Stomach (tissue), 9 donors: Measurements from ENCODE around the gene SOX11. TPM values are rescaled to one million over a fixed set of nuclear protein-coding genes. Genes with fewer than 3 reads are reported as not detected.

Experiments
- DNase-seq, 2 donors: peaks; one replicate each; pipeline versions ENCODE4 v3.0.0 to v3.0.0-alpha.2; 2013 to 2019
- H3K27ac ChIP-seq, 5 donors: fragments of 200-600 bp in 4 of 5; sonication (generic) in 4 of 5; one replicate each; pipeline ENCODE4 v1.5.1; 2013 to 2019; ENCODE audit warnings: mild to moderate bottlenecking in 1 of 5, moderate library complexity in 1 of 5
- H3K27me3 ChIP-seq, 3 donors: fragments of 200-600 bp; sonication (generic); one replicate each; pipeline ENCODE4 v1.5.1; 2017 to 2019; ENCODE audit warnings: mixed run types in 1 of 3
- H3K36me3 ChIP-seq, 4 donors: fragments of 200-600 bp; sonication (generic); 1 replicate in 3 of 4; 2 replicates in 1 of 4; pipeline ENCODE4 v1.5.1; 2016 to 2019
- H3K4me1 ChIP-seq, 4 donors: fragments of 200-600 bp; sonication (generic); one replicate each; pipeline ENCODE4 v1.5.1; 2016 to 2019
- H3K4me3 ChIP-seq, 4 donors: fragments of 200-600 bp; sonication (generic) in 3 of 4; one replicate each; pipeline ENCODE4 v1.5.1; 2016 to 2019; ENCODE audit warnings: mild to moderate bottlenecking in 1 of 4
- H3K9me3 ChIP-seq, 4 donors: fragments of 200-600 bp; sonication (generic); one replicate each; pipeline ENCODE4 v1.5.1; 2016 to 2019
- CTCF ChIP-seq, 7 experiments: fragments of 450-650 bp in 4 of 7; fragments of 200-600 bp in 3 of 7; sonication (generic) in 3 of 7; IDR thresholded peaks; one replicate each; pipeline ENCODE4 v1.5.1; 2016 to 2019; ENCODE audit warnings: antibody characterized with exemption in 7 of 7, control low read depth in 2 of 7, mild to moderate bottlenecking in 1 of 7
- EP300 ChIP-seq: sonication (generic); formaldehyde crosslinking; IDR thresholded peaks from one replicate; pipeline ENCODE4 v1.6.1; 2017; ENCODE audit warnings: antibody characterized with exemption
- POLR2A ChIP-seq, 4 donors: fragments of 450-650 bp; IDR thresholded peaks; one replicate each; pipeline ENCODE4 v1.6.1; 2016; ENCODE audit warnings: antibody characterized with exemption in 4 of 4, control low read depth in 2 of 4, mild to moderate bottlenecking in 1 of 4, moderate library complexity in 1 of 4
- POLR2AphosphoS5 ChIP-seq, 3 donors: sonication (generic); formaldehyde crosslinking; IDR thresholded peaks; one replicate each; pipeline ENCODE4 v1.6.1; 2016; ENCODE audit warnings: antibody characterized with exemption in 3 of 3
- WGBS, 5 donors: extraction: QIAGEN DNeasy Blood & Tissue Kit in 3 of 5; methylation state at CpG; one replicate each; pipeline versions ENCODE4 v1.1.5 to v1.1.7; 2013 to 2018; 5-methylcytosine and 5-hydroxymethylcytosine counted together
- intact Hi-C: fragments of 100-400 bp; cut with DNase I; formaldehyde crosslinking; loops from one replicate; pipeline ENCODE4 v1.15.1; 2023; ENCODE audit warnings: low total_unique reads
- polyA plus RNA-seq, 3 donors: library from polyadenylated mRNA; stranded (reverse); fragments of 200-250 nt; gene quantifications; one replicate each; pipeline ENCODE4 v1.2.3, GENCODE V29; 2013
- total RNA-seq, 5 donors: library from RNA; depleted of rRNA; stranded (reverse); fragments of >200 nt; gene quantifications; one replicate each; pipeline versions ENCODE4 v1.1.0 to v1.2.3, GENCODE V29; 2014 to 2016
- donor health status: healthy with polysubstance abuse.
- donor health status: Bipolar disorder and iron deficiency.
- donor health status: healthy.

Gene SOX11
- total and polyA plus RNA-seq, 8 donors, result 0.06 to 3.7 (median 0.11) TPM; not detected in 4

GRCh38 chr2:5710615-5711014 lies 18.4 kb downstream of the SOX11 start:
- Histone ChIP-seq H3K36me3 (no peaks in the 10 kb centered on the region), H3K27ac (no peak overlapping the region), H3K9me3 (no peaks in the 10 kb centered on the region), H3K4me3 (no peak overlapping the region), H3K4me1 (no peaks in the 10 kb centered on the region), H3K27me3 (peaks cover 0 to 4% (median 0%) of the 10 kb centered on the region in 3 donors)
- TF ChIP-seq POLR2AphosphoS5 (IDR thresholded peaks at IDR 0.05) (no peak), POLR2A (IDR thresholded peaks at IDR 0.05) (no peak), EP300 (no peak), CTCF (IDR thresholded peaks at IDR 0.05) (no peak)
- DNase-seq, result no peak
- intact Hi-C loops, result no loop called here
- 73 to 87% (median 77%) methylated on average over 6 of the region's 6 CpGs for WGBS, 5 donors

- no peak for TF ChIP-seq POLR2AphosphoS5 (IDR thresholded peaks at IDR 0.05)
- no peak for TF ChIP-seq EP300
- no peak for TF ChIP-seq CTCF (IDR thresholded peaks at IDR 0.05)
- TF ChIP-seq POLR2A (IDR thresholded peaks at IDR 0.05), result no peak
- intact Hi-C loops, result no loop called here
- WGBS, 5 donors, result 57 to 93% (median 77%) methylated on average over 1 to 2 of the region's 2 CpGs
Measured at GRCh38 chr2:5713101-5713500, 20.9 kb downstream of the SOX11 start.

GRCh38 chr2:5719629-5720334 lies 27.6 kb downstream of the SOX11 start:
- DNase-seq, result no peak
- peaks cover 0 to 9% (median 0%) of the 10 kb centered on the region in 3 donors for H3K27me3 ChIP-seq
- no peaks in the 10 kb centered on the region for H3K4me1 ChIP-seq
- intact Hi-C loops, result no loop called here
- no peaks in the 10 kb centered on the region for H3K36me3 ChIP-seq
- WGBS, 5 donors, result 71 to 88% (median 84%) methylated on average over 4 of the region's 4 CpGs
- no peak overlapping the region for H3K4me3 ChIP-seq
- H3K9me3 ChIP-seq, result peaks cover 0 to 6% (median 2%) of the 10 kb centered on the region in 4 donors
- TF ChIP-seq POLR2A (IDR thresholded peaks at IDR 0.05) (no peak), CTCF (IDR thresholded peaks at IDR 0.05) (no peak), EP300 (no peak), POLR2AphosphoS5 (IDR thresholded peaks at IDR 0.05) (no peak)
- no peak overlapping the region for H3K27ac ChIP-seq

More at GRCh38 chr2:5713101-5713500, 20.9 kb downstream of the SOX11 start:
- Histone ChIP-seq H3K36me3 (no peaks in the 10 kb centered on the region), H3K27ac (no peak overlapping the region), H3K27me3 (peaks cover 0 to 4% (median 0%) of the 10 kb centered on the region in 3 donors), H3K9me3 (no peaks in the 10 kb centered on the region), H3K4me1 (no peaks in the 10 kb centered on the region), H3K4me3 (no peak overlapping the region)
- no peak for DNase-seq

- DNase-seq, result no peak
- 40 to 55% (median 44%) methylated on average over 7 of the region's 7 CpGs for WGBS, 5 donors
- TF ChIP-seq CTCF (IDR thresholded peaks at IDR 0.05), result no peak
Measured at GRCh38 chr2:5720426-5720825, 28.2 kb downstream of the SOX11 start.

More at GRCh38 chr2:5720426-5720825, 28.2 kb downstream of the SOX11 start:
- H3K4me1 ChIP-seq, result peaks cover 0 to under 1% (median 0%) of the 10 kb centered on the region in 4 donors
- intact Hi-C loops, result no loop called here
- H3K4me3 ChIP-seq, result no peak overlapping the region
- H3K9me3 ChIP-seq, result peaks cover 0 to 6% (median 2%) of the 10 kb centered on the region in 4 donors
- H3K27ac ChIP-seq, result no peak overlapping the region
- H3K36me3 ChIP-seq, result no peaks in the 10 kb centered on the region
- peaks cover 0 to 9% (median 0%) of the 10 kb centered on the region in 3 donors for H3K27me3 ChIP-seq
